HUDEP-2 (cell line): Measurements from ENCODE around the gene TMEM72.
"Not testable (repeated sequence)": the region's sequence is repeated elsewhere in the genome, so short reads cannot be mapped to it uniquely, and the experiment has no call there.

Experiments used
- DNase-seq, 76 experiments: peaks; one replicate each; lab custom pipeline; 2025; ENCODE audit not compliant: unreplicated experiment in 76 of 76; lab: John Stamatoyannopoulos, UW

TMEM72 gene

GRCh38 chr10:44911081-44911540, at the start of gene TMEM72:
Gene TMEM72 (plus strand): TSS chr10:44911337. CDS start chr10:44911513, 176 bp downstream.
- peak in 7 of 76 experiments; percentile 1 to 52 (median 5) for DNase-seq

- DNase-seq, result no peak
Measured at GRCh38 chr10:44862006-44862751, 49.0 kb upstream of the TMEM72 start.

GRCh38 chr10:44862924-44863323, 48.2 kb upstream of the TMEM72 start:
- no peak for DNase-seq

GRCh38 chr10:44863344-44864047, 47.6 kb upstream of the TMEM72 start:
- DNase-seq, result no peak

GRCh38 chr10:44864051-44864450, 47.1 kb upstream of the TMEM72 start:
- DNase-seq, result no peak

- DNase-seq, result peak in 66 of 76 experiments; percentile 1 to 83 (median 48)
Measured at GRCh38 chr10:44864637-44865288, 46.4 kb upstream of the TMEM72 start.

- no peak for DNase-seq
Measured at GRCh38 chr10:44865289-44865671, 45.9 kb upstream of the TMEM72 start.

GRCh38 chr10:44866367-44866766, 44.8 kb upstream of the TMEM72 start:
- DNase-seq, result not testable (repeated sequence)

- no peak for DNase-seq
Measured at GRCh38 chr10:44870031-44870430, 41.1 kb upstream of the TMEM72 start.

- no peak for DNase-seq
Measured at GRCh38 chr10:44873160-44873559, 38.0 kb upstream of the TMEM72 start.

GRCh38 chr10:44874166-44874565, 37.0 kb upstream of the TMEM72 start:
- no peak for DNase-seq

- peak in 3 of 76 experiments; percentile 2 to 12 (median 4) for DNase-seq
Measured at GRCh38 chr10:44878706-44879530, 32.2 kb upstream of the TMEM72 start.

GRCh38 chr10:44879531-44879899, 31.6 kb upstream of the TMEM72 start:
- no peak for DNase-seq

- no peak for DNase-seq
Measured at GRCh38 chr10:44880090-44880715, 30.9 kb upstream of the TMEM72 start.

GRCh38 chr10:44881649-44882048, 29.5 kb upstream of the TMEM72 start:
- no peak for DNase-seq

GRCh38 chr10:44882166-44882720, 28.9 kb upstream of the TMEM72 start:
- no peak for DNase-seq

GRCh38 chr10:44883593-44884331, 27.4 kb upstream of the TMEM72 start:
- DNase-seq, result no peak

GRCh38 chr10:44885710-44886109, 25.4 kb upstream of the TMEM72 start:
- DNase-seq, result no peak

GRCh38 chr10:44886966-44887365, 24.2 kb upstream of the TMEM72 start:
- DNase-seq, result no peak
